T-helper 1 cell treated with Interleukin-12 subunit alpha and Interleukin-12 subunit beta and Interleukin-4 antibody, amounts not matched to agents 30 μg/mL and 1 μg/mL, for 36 hours (primary cell): Measurements from ENCODE around the gene ROGDI.

Experiments
- H3K27ac Mint-ChIP-seq: one replicate; pipeline ENCODE4 v1.8.0; 2021; ENCODE audit warnings: mild to moderate bottlenecking, mixed read lengths
- H3K27me3 Mint-ChIP-seq: one replicate; pipeline ENCODE4 v1.8.0; 2021; ENCODE audit warnings: low read depth, mixed read lengths
- H3K36me3 Mint-ChIP-seq: one replicate; pipeline ENCODE4 v1.8.0; 2021; ENCODE audit warnings: low read depth, mixed read lengths
- H3K4me1 Mint-ChIP-seq: one replicate; pipeline ENCODE4 v1.8.0; 2021; ENCODE audit warnings: low read depth, mixed read lengths
- H3K4me3 Mint-ChIP-seq: one replicate; pipeline ENCODE4 v1.8.0; 2021; ENCODE audit warnings: mild to moderate bottlenecking, moderate library complexity, mixed read lengths
- H3K9me3 Mint-ChIP-seq: one replicate; pipeline ENCODE4 v1.8.0; 2021; ENCODE audit warnings: mixed read lengths

Gene ROGDI

DNA sequence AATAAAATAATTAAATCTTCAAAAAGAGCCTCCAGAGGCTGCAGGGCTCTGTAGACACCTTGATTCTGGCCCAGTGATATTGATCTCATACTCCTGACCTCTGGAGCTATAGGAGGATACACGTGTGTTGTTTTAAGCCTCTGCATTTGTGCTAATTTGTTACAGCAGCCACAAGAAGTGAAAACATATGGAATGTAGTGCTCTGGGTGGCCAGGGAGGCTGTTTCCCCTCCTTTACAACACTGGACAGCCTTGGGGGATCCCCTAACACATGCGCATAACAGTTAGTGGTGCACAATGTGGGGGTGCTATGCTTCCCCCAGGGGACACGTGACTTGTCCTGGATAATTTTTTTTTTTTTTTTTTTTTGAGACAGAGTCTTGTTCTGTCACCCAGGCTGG is 30.8 kb downstream of the ROGDI start:
- H3K4me1 Mint-ChIP-seq, result peaks cover 14% of the 10 kb centered on the region
- no peak overlapping the region for H3K27ac Mint-ChIP-seq
- H3K4me3 Mint-ChIP-seq, result no peak overlapping the region
- H3K36me3 Mint-ChIP-seq, result no peaks in the 10 kb centered on the region
- H3K9me3 Mint-ChIP-seq, result no peaks in the 10 kb centered on the region
- no peaks in the 10 kb centered on the region for H3K27me3 Mint-ChIP-seq

DNA sequence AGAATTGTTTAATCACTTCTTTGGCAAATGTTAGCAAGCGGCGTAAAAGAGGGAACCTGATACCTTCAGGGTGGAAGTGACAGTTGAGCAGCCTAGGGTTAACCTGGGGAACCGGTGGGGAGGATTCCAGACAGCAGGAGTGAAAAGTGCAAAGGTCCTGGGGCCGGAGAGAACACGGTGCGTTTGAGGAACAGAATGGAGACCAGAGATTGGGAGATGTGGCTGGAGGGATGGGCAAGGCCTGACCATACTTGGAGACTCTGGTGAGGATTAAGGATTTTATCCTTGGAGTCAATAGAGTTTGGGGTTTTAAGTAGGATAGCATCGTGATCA is 33.2 kb downstream of the ROGDI start:
- Mint-ChIP-seq H3K27me3 (no peaks in the 10 kb centered on the region), H3K4me1 (peaks cover 21% of the 10 kb centered on the region), H3K4me3 (peak overlapping the region; percentile 33), H3K9me3 (no peaks in the 10 kb centered on the region), H3K27ac (peak overlapping the region; percentile 1), H3K36me3 (peaks cover 6% of the 10 kb centered on the region)

DNA sequence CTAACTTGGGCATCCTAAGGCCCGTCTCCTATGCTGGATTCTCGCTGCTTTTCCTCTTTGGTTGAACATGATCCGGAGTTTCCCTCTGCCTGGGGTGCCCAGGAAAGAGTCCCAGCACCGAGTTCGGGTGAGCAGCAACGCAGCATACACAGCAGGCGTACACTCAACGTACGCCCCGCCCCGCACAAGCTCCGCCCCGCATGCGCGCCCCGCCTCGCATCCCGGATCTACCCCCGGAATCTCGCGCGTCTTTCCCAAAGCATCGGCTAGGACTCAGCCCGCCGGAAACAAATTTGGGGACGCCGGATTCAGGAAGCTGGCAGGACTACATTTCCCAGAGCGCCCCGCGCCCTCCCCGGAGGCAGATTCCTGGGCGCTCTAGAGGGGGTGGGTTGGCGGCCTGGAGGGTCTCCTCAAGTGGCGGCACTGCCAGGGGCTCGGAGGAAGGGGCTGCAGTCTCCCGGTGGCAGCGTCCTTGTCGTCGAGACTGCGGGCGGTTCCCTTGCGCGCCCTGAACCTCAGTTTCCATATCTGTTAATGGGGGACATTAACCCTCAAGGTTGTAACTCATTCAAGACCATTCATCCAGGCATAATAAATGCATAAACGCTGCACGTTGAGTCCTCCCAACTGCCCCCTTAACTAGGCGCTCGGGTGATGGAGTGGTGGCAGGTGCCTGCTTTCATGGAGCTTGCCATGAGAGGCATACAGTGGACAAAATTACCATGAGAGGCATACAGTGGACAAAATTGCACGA is 33.7 kb downstream of the ROGDI start:
- H3K36me3 Mint-ChIP-seq, result peaks cover 6% of the 10 kb centered on the region
- H3K27me3 Mint-ChIP-seq, result no peaks in the 10 kb centered on the region
- H3K4me1 Mint-ChIP-seq, result peaks cover 21% of the 10 kb centered on the region
- no peaks in the 10 kb centered on the region for H3K9me3 Mint-ChIP-seq
- peak overlapping the region; percentile 86 for H3K27ac Mint-ChIP-seq
- H3K4me3 Mint-ChIP-seq, result peak overlapping the region; percentile 94

DNA sequence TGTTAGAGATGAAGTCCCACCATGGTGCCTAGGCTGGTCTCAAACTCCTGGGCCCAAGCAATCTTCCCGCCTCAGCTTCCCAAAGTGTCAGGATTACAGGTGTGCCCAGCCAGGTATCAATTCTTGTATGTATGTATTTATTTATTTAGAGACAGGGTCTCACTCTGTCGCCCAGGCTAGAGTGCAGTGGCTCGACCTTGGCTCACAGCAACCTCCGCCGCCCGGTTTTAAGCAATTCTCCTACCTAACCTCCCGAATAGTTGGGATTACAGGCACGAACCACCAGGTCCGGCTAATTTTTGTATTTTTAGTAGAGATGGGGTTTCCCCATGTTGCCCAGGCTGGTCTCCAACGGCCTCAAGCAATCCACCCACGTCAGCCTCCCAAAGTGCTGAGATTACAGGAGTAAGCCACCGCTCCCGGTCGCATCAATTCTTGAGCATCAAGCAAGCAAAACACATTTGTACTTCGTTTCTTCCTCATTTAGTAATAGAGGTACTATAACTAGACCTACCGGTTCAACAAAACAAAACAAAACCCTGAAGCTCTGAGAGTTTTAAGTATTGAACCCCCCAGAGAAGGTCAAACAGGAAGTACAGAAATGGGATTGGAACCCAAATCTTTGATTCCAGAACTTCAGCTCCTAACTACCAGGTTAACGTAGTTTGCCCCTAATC is 34.4 kb downstream of the ROGDI start:
- Mint-ChIP-seq H3K9me3 (no peaks in the 10 kb centered on the region), H3K4me1 (peaks cover 21% of the 10 kb centered on the region), H3K36me3 (peaks cover 6% of the 10 kb centered on the region), H3K27ac (peak overlapping the region; percentile 86), H3K4me3 (peak overlapping the region; percentile 94), H3K27me3 (no peaks in the 10 kb centered on the region)

DNA sequence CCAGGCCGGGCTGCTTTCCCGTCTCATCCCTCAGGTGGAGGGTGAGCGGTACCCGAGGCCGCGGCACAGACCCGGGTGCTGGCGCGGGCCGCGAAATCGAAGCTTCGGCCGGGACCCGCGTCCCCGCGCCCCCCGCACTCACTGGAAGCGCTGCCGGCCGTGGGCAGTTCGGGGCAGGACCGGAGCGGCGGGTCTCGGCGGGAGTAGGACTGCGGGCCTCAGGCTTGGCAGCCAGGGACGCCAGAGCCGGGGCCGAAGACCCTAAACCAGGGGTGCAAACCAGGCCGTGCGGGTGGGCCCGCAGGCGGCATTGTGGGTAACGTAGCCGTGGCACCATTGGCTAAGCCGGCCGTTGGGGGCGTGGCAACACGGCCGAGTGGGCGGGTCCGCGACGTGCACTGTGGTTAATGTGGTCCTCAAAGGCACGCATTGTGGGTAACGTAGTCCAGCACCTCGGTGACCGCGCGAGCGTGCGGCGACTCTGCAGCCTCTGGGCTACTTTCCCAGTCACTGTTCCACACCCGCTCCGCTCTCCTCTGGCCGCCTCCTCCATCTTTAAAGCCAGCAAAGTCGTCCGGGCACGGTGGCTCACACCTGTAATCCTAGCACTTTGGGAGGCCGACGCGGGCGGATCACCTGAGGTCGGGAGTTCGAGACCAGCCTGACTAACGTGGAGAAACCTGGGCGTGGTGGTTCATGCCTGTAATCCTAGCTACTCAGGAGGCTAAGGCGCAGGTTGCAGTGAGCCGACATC is 35.4 kb downstream of the ROGDI start, which contains the start of gene ZNF500:
Gene ZNF500 (minus strand): TSS at position 288 of the 754 bp plus-strand sequence. CDS start 1,184 bp downstream, outside the sequence.
- Mint-ChIP-seq H3K4me1 (peaks cover 21% of the 10 kb centered on the region), H3K4me3 (peak within 1 kb of the TSS; percentile 94), H3K27me3 (no peaks in the 10 kb centered on the region), H3K27ac (peak within 1 kb of the TSS; percentile 86), H3K9me3 (no peaks in the 10 kb centered on the region), H3K36me3 (peaks cover 11% of the 10 kb centered on the region)

DNA sequence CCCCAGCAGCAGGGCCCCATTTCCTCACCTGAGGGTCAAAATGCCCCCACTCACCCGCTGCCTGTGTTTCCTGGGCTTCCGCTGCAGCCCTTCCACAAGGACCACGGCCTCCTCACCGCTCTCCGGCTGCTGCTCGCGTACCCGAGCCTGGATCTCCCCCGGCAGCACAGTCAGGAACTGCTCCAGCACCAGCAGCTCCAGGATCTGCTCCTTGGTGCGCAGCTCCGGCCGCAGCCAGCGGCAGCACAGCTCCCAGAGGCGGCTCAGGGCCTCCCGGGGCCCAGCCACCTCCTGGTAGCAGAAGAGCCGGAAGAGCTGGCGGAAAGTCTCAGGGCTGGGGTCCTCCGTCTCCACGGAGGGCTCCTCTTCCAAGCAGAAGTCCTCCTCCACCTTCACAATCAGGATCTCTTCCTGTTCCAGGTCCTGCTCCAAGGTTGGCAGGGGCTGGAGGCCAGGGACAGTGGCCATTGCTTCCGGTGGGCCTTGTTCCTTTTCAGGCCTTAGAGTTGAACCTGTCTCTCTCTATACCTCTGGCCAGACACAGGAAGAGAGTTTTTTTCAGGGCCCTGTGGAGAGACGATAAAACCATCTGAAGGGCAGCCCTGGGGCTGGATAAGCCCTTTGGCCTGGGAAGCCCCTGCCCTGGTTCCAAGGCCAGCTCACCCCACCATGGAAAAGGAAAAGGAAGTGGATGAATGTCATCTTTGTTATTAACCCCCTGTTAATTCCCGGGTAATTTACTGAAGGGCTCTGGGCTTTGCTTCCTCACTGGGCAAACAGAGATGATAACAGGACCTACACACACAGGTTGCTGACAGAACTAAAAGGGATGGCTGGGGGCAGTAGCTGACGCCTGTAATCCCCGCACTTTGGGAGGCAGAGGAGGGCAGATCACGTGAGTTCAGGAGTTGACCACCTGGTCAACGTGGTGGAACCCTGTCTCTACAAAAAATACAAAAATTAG is 36.6 kb downstream of the ROGDI start:
- Mint-ChIP-seq H3K36me3 (peaks cover 11% of the 10 kb centered on the region), H3K9me3 (no peaks in the 10 kb centered on the region), H3K27me3 (no peaks in the 10 kb centered on the region), H3K4me1 (peaks cover 21% of the 10 kb centered on the region), H3K27ac (peak overlapping the region; percentile 86), H3K4me3 (peak overlapping the region; percentile 84)

DNA sequence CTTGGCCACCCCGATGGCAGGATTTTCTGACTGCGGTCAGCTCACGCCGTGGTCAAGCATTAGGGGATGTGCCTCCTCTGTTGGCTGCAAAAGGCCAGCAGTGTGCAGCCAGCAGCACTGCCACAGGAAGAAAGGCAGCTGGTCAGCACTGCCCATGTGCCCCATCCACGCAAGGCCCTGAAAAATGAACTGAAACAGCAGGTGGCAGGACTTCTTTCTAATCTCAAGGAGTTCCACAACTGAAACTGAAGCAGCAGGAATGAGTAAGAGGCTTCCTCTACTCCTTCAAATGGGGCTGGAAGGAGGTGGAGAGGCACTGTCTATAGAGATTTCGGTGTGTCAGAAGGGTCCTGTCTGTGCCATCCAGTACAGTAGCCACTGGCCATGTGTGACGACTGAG is 38.6 kb downstream of the ROGDI start:
- Mint-ChIP-seq H3K27ac (no peak overlapping the region), H3K9me3 (no peaks in the 10 kb centered on the region), H3K4me3 (no peak overlapping the region), H3K27me3 (no peaks in the 10 kb centered on the region), H3K36me3 (peaks cover 17% of the 10 kb centered on the region), H3K4me1 (peaks cover 21% of the 10 kb centered on the region)

DNA sequence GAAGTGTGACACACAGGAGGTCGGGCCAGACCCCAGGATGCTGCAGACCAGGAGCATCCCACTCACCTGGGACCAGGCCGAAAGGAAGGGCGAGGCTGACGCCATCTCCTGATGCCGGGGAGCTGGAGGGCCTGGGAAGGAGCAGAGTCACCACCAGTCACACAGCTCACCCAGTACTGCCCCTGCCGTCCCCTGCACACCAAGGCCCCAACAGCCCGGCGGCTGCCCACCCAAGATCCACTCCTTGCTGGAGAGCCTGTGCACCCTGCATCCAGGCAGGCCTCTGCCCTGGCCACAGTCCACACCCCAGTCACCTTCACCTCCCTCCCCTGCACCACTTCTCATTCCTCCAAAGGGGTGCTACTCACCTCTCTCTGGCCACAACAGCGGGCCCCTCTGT is 40.2 kb downstream of the ROGDI start:
- Mint-ChIP-seq H3K27ac (no peak overlapping the region), H3K9me3 (no peaks in the 10 kb centered on the region), H3K4me3 (no peak overlapping the region), H3K27me3 (no peaks in the 10 kb centered on the region), H3K4me1 (peaks cover 9% of the 10 kb centered on the region), H3K36me3 (peaks cover 21% of the 10 kb centered on the region)

DNA sequence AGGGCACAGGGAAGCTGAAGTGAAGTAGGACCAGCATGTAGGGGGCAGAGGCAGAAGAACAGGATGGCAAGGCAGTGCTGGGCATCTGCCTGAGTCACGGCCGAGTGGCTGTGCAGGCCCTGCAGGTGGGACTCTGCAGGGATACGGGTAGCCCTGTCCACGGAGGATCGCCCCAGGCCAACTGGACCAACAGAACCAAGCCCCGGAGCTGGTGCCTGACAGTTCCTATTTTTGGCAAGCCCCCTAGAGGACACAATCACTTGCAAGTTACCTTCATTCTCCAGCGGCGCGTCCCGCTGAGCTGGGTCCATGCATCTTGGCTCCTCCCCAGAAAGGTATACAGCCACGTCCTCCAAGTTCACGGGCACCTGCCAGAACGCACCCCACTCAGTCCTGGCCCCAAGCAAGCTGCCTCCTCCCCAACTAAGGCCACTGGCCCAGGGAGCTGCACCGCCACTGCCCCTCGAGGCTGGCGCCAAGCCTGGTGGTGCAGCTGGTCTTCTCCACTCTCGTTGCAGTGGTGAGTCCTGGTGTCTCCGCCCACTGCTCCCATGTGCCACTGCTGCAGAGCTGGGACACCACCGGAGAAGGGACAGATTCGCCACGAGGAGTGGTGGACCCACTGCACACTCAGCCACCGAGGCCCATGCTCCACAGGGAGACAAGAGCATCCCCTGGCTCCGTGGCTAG is 42.1 kb downstream of the ROGDI start:
- Mint-ChIP-seq H3K27ac (no peak overlapping the region), H3K4me1 (no peaks in the 10 kb centered on the region), H3K4me3 (no peak overlapping the region), H3K36me3 (peaks cover 24% of the 10 kb centered on the region), H3K27me3 (no peaks in the 10 kb centered on the region), H3K9me3 (peaks cover 4% of the 10 kb centered on the region)

DNA sequence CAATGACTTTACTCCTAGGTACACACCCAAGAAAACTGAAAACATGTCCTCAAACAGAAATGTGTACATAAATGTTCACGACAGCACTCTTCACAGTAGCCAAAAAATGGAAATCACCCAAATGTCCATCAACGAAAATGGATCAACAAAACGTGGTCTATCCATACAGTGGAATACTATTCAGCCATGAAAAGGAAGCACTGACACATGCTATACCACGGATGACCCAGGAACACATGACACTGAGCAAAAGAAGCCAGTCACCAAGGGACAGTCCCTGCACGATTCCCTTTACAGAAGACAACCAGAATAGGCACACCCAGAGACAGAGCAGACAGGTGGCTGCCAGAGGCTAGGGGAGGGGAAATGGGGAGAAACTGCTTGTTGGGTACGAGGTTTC is 46.7 kb downstream of the ROGDI start:
- H3K27ac Mint-ChIP-seq, result no peak overlapping the region
- no peak overlapping the region for H3K4me3 Mint-ChIP-seq
- H3K4me1 Mint-ChIP-seq, result no peaks in the 10 kb centered on the region
- H3K36me3 Mint-ChIP-seq, result peaks cover 31% of the 10 kb centered on the region
- H3K27me3 Mint-ChIP-seq, result no peaks in the 10 kb centered on the region
- peaks cover 7% of the 10 kb centered on the region for H3K9me3 Mint-ChIP-seq

DNA sequence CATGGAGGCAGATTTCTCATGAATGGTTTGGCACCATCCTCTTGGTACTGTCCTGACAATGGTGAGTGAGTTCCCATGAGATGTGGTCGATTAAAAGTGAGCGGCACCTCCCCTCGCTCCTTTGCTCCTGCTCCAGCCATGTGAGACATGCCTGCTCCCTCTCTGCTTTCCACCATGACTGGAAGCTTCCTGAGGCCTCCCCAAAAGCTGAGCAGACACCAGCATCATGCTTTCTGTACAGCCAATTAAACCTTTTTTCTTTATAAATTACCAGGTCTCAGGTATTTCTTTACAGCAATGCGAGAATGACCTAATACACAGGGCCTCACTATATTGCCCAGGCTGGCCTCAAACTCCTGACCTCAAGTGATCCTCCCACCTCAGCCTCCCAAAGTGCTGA is 47.6 kb downstream of the ROGDI start:
- Mint-ChIP-seq H3K27me3 (no peaks in the 10 kb centered on the region), H3K36me3 (peaks cover 30% of the 10 kb centered on the region), H3K4me3 (no peak overlapping the region), H3K9me3 (peaks cover 7% of the 10 kb centered on the region), H3K27ac (no peak overlapping the region), H3K4me1 (no peaks in the 10 kb centered on the region)

DNA sequence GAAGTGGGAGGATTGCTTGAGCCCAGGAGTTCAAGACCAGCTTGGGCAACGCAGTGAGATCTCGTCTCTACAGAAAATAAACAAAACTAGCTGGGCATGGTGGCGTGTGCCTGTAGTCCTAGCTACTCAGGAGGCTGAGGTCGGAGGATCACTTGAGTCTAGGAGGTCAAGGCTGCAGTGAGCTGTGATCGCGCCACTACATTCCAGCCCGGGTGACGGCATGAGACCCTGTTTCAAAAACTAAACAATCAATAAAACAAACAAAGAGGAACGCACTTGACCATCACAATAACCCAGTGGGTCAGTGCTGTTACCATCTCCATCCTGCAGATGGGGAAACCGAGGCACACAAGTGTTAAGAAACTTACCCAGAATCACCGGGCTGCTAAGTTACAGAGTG is 49.2 kb downstream of the ROGDI start:
- Mint-ChIP-seq H3K27ac (no peak overlapping the region), H3K36me3 (peaks cover 21% of the 10 kb centered on the region)

DNA sequence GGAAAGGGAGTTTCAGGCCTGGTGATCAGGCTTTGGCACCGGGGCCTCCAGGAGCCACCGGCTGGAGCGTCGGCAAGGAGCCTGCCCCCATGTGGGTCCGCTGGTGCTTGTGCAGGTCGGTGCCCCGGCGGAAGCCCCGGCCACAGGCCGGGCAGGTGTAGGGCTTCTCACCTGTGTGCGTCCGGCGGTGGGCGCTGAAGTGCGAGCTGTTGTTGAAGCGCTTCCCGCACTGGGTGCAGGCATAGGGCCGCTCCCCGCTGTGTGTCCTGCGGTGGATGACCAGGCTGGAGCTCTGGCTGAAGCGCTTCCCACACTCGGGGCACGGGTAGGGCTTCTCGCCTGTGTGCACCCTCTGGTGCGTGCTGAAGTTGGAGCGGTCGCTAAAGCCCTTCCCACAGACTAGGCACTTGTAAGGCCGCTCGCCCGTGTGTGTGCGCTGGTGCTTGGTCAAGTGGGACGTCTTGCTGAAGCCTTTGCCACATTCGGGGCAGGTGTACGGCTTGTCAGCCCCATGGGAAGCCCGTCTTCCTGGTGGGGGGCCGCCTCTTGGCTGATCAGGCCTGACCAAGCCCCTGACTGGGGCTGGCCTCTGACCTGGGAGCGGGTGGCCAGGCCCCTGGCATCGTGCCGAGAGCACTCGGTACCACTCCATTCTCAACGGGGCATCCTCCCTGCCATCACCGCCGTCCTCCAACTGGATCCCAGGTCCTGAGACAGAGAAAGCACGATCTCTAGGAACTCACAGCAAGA is 49.9 kb downstream of the ROGDI start:
- H3K4me3 Mint-ChIP-seq, result no peak overlapping the region
- peaks cover 7% of the 10 kb centered on the region for H3K9me3 Mint-ChIP-seq
- no peaks in the 10 kb centered on the region for H3K27me3 Mint-ChIP-seq
- peaks cover 5% of the 10 kb centered on the region for H3K4me1 Mint-ChIP-seq
- H3K27ac Mint-ChIP-seq, result no peak overlapping the region
- peaks cover 21% of the 10 kb centered on the region for H3K36me3 Mint-ChIP-seq

More for the DNA sequence above, 49.2 kb downstream of the ROGDI start:
- Mint-ChIP-seq H3K4me1 (no peaks in the 10 kb centered on the region), H3K4me3 (no peak overlapping the region), H3K27me3 (no peaks in the 10 kb centered on the region), H3K9me3 (peaks cover 7% of the 10 kb centered on the region)
